Measurements from ENCODE around the gene PDCD2. TPM values are rescaled to one million over a fixed set of nuclear protein-coding genes. Genes with fewer than 3 reads are reported as not detected.

Gene PDCD2
- total RNA-seq, 1 experiment from 2014 or later: 121 TPM

DNA sequence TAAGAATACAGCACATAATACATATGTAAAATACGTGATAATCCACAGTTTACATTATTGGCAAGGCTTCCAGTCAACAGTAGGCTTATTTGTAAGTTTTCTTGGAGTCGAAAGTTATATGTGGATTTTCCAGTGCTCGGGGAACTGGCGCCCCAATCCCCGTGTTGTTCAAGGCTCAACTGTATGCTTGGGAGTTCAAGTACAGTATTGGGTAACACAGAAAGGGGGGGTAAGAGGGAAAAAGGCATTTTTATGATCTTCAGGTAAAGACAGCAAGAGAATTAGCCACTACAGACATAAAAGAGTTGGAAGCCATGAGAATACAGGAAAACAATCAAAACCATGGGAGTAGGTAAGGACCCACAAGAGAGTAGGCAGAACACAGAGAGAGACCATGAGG lies 47.8 kb downstream of the PDCD2 start:
- in situ Hi-C loops (cut with HindIII; ENCODE audit: low pct_unique_long_range_greater_than_20kb, low sequenced_read_pairs): no loop called here
- no peak for ATAC-seq
- TF ChIP-seq TCF7L2 (IDR thresholded peaks at IDR 0.05; ENCODE audit: low read depth, low read length): no peak
- TF ChIP-seq SIN3A (IDR thresholded peaks at IDR 0.05; ENCODE audit: borderline replicate concordance, insufficient read depth, low read depth, low read length): no peak
- TF ChIP-seq, protein P1, sequence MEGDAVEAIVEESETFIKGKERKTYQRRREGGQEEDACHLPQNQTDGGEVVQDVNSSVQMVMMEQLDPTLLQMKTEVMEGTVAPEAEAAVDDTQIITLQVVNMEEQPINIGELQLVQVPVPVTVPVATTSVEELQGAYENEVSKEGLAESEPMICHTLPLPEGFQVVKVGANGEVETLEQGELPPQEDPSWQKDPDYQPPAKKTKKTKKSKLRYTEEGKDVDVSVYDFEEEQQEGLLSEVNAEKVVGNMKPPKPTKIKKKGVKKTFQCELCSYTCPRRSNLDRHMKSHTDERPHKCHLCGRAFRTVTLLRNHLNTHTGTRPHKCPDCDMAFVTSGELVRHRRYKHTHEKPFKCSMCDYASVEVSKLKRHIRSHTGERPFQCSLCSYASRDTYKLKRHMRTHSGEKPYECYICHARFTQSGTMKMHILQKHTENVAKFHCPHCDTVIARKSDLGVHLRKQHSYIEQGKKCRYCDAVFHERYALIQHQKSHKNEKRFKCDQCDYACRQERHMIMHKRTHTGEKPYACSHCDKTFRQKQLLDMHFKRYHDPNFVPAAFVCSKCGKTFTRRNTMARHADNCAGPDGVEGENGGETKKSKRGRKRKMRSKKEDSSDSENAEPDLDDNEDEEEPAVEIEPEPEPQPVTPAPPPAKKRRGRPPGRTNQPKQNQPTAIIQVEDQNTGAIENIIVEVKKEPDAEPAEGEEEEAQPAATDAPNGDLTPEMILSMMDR (IDR thresholded peaks at IDR 0.05): no peak
- no peak for TF ChIP-seq POLR2AphosphoS5 (IDR thresholded peaks at IDR 0.05; ENCODE audit: low read depth, low read length)
- TF ChIP-seq, protein P2, sequence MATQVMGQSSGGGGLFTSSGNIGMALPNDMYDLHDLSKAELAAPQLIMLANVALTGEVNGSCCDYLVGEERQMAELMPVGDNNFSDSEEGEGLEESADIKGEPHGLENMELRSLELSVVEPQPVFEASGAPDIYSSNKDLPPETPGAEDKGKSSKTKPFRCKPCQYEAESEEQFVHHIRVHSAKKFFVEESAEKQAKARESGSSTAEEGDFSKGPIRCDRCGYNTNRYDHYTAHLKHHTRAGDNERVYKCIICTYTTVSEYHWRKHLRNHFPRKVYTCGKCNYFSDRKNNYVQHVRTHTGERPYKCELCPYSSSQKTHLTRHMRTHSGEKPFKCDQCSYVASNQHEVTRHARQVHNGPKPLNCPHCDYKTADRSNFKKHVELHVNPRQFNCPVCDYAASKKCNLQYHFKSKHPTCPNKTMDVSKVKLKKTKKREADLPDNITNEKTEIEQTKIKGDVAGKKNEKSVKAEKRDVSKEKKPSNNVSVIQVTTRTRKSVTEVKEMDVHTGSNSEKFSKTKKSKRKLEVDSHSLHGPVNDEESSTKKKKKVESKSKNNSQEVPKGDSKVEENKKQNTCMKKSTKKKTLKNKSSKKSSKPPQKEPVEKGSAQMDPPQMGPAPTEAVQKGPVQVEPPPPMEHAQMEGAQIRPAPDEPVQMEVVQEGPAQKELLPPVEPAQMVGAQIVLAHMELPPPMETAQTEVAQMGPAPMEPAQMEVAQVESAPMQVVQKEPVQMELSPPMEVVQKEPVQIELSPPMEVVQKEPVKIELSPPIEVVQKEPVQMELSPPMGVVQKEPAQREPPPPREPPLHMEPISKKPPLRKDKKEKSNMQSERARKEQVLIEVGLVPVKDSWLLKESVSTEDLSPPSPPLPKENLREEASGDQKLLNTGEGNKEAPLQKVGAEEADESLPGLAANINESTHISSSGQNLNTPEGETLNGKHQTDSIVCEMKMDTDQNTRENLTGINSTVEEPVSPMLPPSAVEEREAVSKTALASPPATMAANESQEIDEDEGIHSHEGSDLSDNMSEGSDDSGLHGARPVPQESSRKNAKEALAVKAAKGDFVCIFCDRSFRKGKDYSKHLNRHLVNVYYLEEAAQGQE (IDR thresholded peaks at IDR 0.05; ENCODE audit: insufficient read depth in 1 of 2, low read depth in 2 of 2, low read length in 1 of 2): no peak
- Histone ChIP-seq H3K4me3 (ENCODE audit: low read depth in 2 of 2, low read length in 2 of 2) (no peak overlapping the region), H3K9me3 (ENCODE audit: control insufficient read depth, insufficient read depth, low read depth, low read length) (no peaks in the 10 kb centered on the region), H3K27ac (ENCODE audit: low read length) (no peak overlapping the region), H3K27me3 (ENCODE audit: control insufficient read depth, insufficient read depth, low read length) (no peaks in the 10 kb centered on the region), H3K4me1 (ENCODE audit: control insufficient read depth, insufficient read depth, low read length) (no peaks in the 10 kb centered on the region), H3K36me3 (ENCODE audit: control insufficient read depth, insufficient read depth, low read length) (peaks cover 67% of the 10 kb centered on the region)
- DNase-seq (ENCODE audit: low read depth, low spot score): no peak
- ChIA-PET POLR2A (no interaction called here), CTCF (no interaction called here)
- no TSS peak for BruUV-seq (replicated peaks)
- intact Hi-C loops (cut with micrococcal nuclease; ENCODE audit: unreplicated experiment): no loop called here

DNA sequence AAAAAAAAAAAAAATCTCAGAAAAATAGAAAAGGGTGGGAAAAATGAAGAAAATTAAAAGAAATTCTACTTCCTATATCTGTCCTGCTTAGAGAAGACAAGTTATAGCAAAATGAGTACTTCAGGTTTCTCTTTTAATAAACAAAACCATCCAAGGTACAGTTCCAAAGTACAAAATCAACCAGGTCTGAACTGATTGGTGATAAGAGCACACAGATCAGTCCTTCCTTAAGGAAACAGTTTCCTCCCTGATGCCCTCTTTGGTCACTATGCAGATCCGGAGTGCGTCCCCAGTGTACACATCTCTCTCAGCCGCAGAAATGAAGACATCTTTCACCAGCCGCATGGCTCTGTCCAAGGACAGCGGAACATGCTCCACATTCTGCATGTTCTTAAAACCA lies 49.4 kb downstream of the PDCD2 start:
- Histone ChIP-seq H3K4me3 (ENCODE audit: low read depth in 2 of 2, low read length in 2 of 2) (no peak overlapping the region), H3K36me3 (ENCODE audit: control insufficient read depth, insufficient read depth, low read length) (peaks cover 54% of the 10 kb centered on the region), H3K9me3 (ENCODE audit: control insufficient read depth, insufficient read depth, low read depth, low read length) (no peaks in the 10 kb centered on the region), H3K4me1 (ENCODE audit: control insufficient read depth, insufficient read depth, low read length) (no peaks in the 10 kb centered on the region), H3K27me3 (ENCODE audit: control insufficient read depth, insufficient read depth, low read length) (no peaks in the 10 kb centered on the region), H3K27ac (ENCODE audit: low read length) (no peak overlapping the region)
- ChIA-PET CTCF (no interaction called here), POLR2A (no interaction called here)
- ATAC-seq: no peak
- intact Hi-C loops (cut with micrococcal nuclease; ENCODE audit: unreplicated experiment) (no loop called here), in situ Hi-C loops (cut with HindIII; ENCODE audit: low pct_unique_long_range_greater_than_20kb, low sequenced_read_pairs) (no loop called here)
- TF ChIP-seq POLR2AphosphoS5 (IDR thresholded peaks at IDR 0.05; ENCODE audit: low read depth, low read length) (no peak), SIN3A (IDR thresholded peaks at IDR 0.05; ENCODE audit: borderline replicate concordance, insufficient read depth, low read depth, low read length) (no peak), TCF7L2 (IDR thresholded peaks at IDR 0.05; ENCODE audit: low read depth, low read length) (no peak)
- TF ChIP-seq, protein P2 (IDR thresholded peaks at IDR 0.05; ENCODE audit: insufficient read depth in 1 of 2, low read depth in 2 of 2, low read length in 1 of 2): no peak
- TF ChIP-seq, protein P1 (IDR thresholded peaks at IDR 0.05): no peak
- DNase-seq (ENCODE audit: low read depth, low spot score): no peak
- no TSS peak for BruUV-seq (replicated peaks)

Data from Panc1 (cell line).